NCI-H2107 treated with DMSO at 0.1 percent for 48 hours (cell line): ENCODE data around the gene CBLL1.

Experiments used
- DNase-seq: peaks from one replicate; lab custom pipeline; 2025; ENCODE audit not compliant: unreplicated experiment; lab: John Stamatoyannopoulos, UW

Gene CBLL1

GRCh38 chr7:107809179-107809578, 65.2 kb downstream of the CBLL1 start:
- no peak for DNase-seq

GRCh38 chr7:107810626-107811025, 66.7 kb downstream of the CBLL1 start:
- no peak for DNase-seq
